ENCODE measurements around the gene SLC35E2B.

Gene SLC35E2B

DNA sequence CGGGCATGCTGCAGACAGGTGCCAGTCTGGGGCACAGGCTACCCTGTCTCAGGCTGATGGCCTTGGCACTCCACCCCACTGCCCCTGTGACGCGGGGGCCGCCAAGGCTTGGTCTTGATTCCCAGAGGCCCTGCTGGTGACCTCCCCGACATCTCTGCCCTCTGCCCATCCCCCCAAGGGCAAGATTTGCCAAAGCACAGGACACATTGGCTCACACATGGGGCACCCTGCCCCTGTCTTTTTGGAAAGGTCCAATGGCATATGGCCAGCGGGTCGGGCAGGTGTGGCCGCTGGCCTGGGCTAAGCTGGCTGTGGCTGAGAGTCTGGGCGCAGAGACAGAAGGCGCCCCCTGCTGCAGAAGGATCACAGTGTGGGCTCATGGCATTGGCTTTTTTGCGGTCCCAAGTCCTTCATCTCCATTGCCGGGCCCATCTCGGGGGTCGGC lies 72.7 kb downstream of the SLC35E2B start:
- DNase-seq, result peak; percentile 53
- no peak overlapping the region for H3K4me3 ChIP-seq (ENCODE audit: low read length)
- no peak overlapping the region for H3K4me2 ChIP-seq (ENCODE audit: low read length)
- H2BK15ac ChIP-seq (replicated peaks; ENCODE audit: low read depth), result no peak overlapping the region
- no peak overlapping the region for H3K23ac ChIP-seq (ENCODE audit: low read length)
- H3K36me3 ChIP-seq (ENCODE audit: control insufficient read depth, insufficient read depth, low read length), result no peaks in the 10 kb centered on the region
- H2BK120ac ChIP-seq (ENCODE audit: low read depth, low read length), result no peak overlapping the region
- H3K18ac ChIP-seq (ENCODE audit: low read length), result no peak overlapping the region
- H4K8ac ChIP-seq (ENCODE audit: low read depth, low read length), result no peak overlapping the region
- no peak overlapping the region for H3K4ac ChIP-seq (ENCODE audit: low read depth, low read length)
- H3K27ac ChIP-seq (ENCODE audit: low read depth, low read length), result no peak overlapping the region
- no CpG with 5 or more reads among the region's 14 CpGs for WGBS (ENCODE audit: extremely low coverage, insufficient coverage, low lambda C conversion rate)
- no peaks in the 10 kb centered on the region for H3K79me2 ChIP-seq (ENCODE audit: control insufficient read depth, insufficient read depth, low read length)
- H2AK5ac ChIP-seq (ENCODE audit: low read length), result no peak overlapping the region
- H3K9ac ChIP-seq (ENCODE audit: low read length), result no peak overlapping the region
- H3K56ac ChIP-seq (ENCODE audit: low read length), result no peak overlapping the region
- no peak overlapping the region for H4K5ac ChIP-seq (ENCODE audit: low read length)
- no peaks in the 10 kb centered on the region for H3K27me3 ChIP-seq (ENCODE audit: insufficient read depth, low read length, poor library complexity)
- no peaks in the 10 kb centered on the region for H3K79me1 ChIP-seq (ENCODE audit: low read length)
- H2BK5ac ChIP-seq (ENCODE audit: low read length), result no peak overlapping the region
- H3K4me1 ChIP-seq (ENCODE audit: control insufficient read depth, low read depth, low read length), result no peaks in the 10 kb centered on the region

- H3K4ac ChIP-seq (ENCODE audit: low read depth, low read length), result no peak overlapping the region
- H2AK5ac ChIP-seq (ENCODE audit: low read length), result no peak overlapping the region
- H4K8ac ChIP-seq (ENCODE audit: low read depth, low read length), result no peak overlapping the region
- no peak overlapping the region for H3K4me3 ChIP-seq (ENCODE audit: low read length)
- no peak overlapping the region for H3K9ac ChIP-seq (ENCODE audit: low read length)
- no peak for DNase-seq
- WGBS (ENCODE audit: extremely low coverage, insufficient coverage, low lambda C conversion rate), result no CpG with 5 or more reads among the region's 9 CpGs
- H2BK120ac ChIP-seq (ENCODE audit: low read depth, low read length), result no peak overlapping the region
- H3K4me2 ChIP-seq (ENCODE audit: low read length), result no peak overlapping the region
- H3K27ac ChIP-seq (ENCODE audit: low read depth, low read length), result no peak overlapping the region
- H2BK5ac ChIP-seq (ENCODE audit: low read length), result no peak overlapping the region
- no peak overlapping the region for H2BK15ac ChIP-seq (replicated peaks; ENCODE audit: low read depth)
- no peaks in the 10 kb centered on the region for H3K36me3 ChIP-seq (ENCODE audit: control insufficient read depth, insufficient read depth, low read length)
- H3K79me2 ChIP-seq (ENCODE audit: control insufficient read depth, insufficient read depth, low read length), result peaks cover 4% of the 10 kb centered on the region
- H3K18ac ChIP-seq (ENCODE audit: low read length), result no peak overlapping the region
- no peaks in the 10 kb centered on the region for H3K27me3 ChIP-seq (ENCODE audit: insufficient read depth, low read length, poor library complexity)
- no peak overlapping the region for H3K56ac ChIP-seq (ENCODE audit: low read length)
- no peak overlapping the region for H3K23ac ChIP-seq (ENCODE audit: low read length)
- H3K79me1 ChIP-seq (ENCODE audit: low read length), result peaks cover 8% of the 10 kb centered on the region
- no peak overlapping the region for H4K5ac ChIP-seq (ENCODE audit: low read length)
- H3K4me1 ChIP-seq (ENCODE audit: control insufficient read depth, low read depth, low read length), result peaks cover 7% of the 10 kb centered on the region
Observed at GRCh38 chr1:1618396-1619068, 74.1 kb downstream of the SLC35E2B start.

GRCh38 chr1:1617925-1618324 lies 74.7 kb downstream of the SLC35E2B start:
- H3K4me3 ChIP-seq (ENCODE audit: low read length), result no peak overlapping the region
- H2BK120ac ChIP-seq (ENCODE audit: low read depth, low read length), result no peak overlapping the region
- H2AK5ac ChIP-seq (ENCODE audit: low read length), result no peak overlapping the region
- no peak overlapping the region for H3K9ac ChIP-seq (ENCODE audit: low read length)
- no peaks in the 10 kb centered on the region for H3K36me3 ChIP-seq (ENCODE audit: control insufficient read depth, insufficient read depth, low read length)
- no peak overlapping the region for H3K4me2 ChIP-seq (ENCODE audit: low read length)
- peaks cover 4% of the 10 kb centered on the region for H3K79me2 ChIP-seq (ENCODE audit: control insufficient read depth, insufficient read depth, low read length)
- H3K27me3 ChIP-seq (ENCODE audit: insufficient read depth, low read length, poor library complexity), result no peaks in the 10 kb centered on the region
- no peak overlapping the region for H3K4ac ChIP-seq (ENCODE audit: low read depth, low read length)
- no CpG with 5 or more reads among the region's 6 CpGs for WGBS (ENCODE audit: extremely low coverage, insufficient coverage, low lambda C conversion rate)
- H2BK15ac ChIP-seq (replicated peaks; ENCODE audit: low read depth), result no peak overlapping the region
- H4K5ac ChIP-seq (ENCODE audit: low read length), result no peak overlapping the region
- H2BK5ac ChIP-seq (ENCODE audit: low read length), result no peak overlapping the region
- no peak overlapping the region for H3K18ac ChIP-seq (ENCODE audit: low read length)
- H3K4me1 ChIP-seq (ENCODE audit: control insufficient read depth, low read depth, low read length), result peaks cover 7% of the 10 kb centered on the region
- H3K79me1 ChIP-seq (ENCODE audit: low read length), result peaks cover 8% of the 10 kb centered on the region
- H4K8ac ChIP-seq (ENCODE audit: low read depth, low read length), result no peak overlapping the region
- no peak overlapping the region for H3K23ac ChIP-seq (ENCODE audit: low read length)
- H3K27ac ChIP-seq (ENCODE audit: low read depth, low read length), result no peak overlapping the region
- H3K56ac ChIP-seq (ENCODE audit: low read length), result no peak overlapping the region
- DNase-seq, result no peak

- no peak overlapping the region for H2AK5ac ChIP-seq (ENCODE audit: low read length)
- H4K8ac ChIP-seq (ENCODE audit: low read depth, low read length), result no peak overlapping the region
- no peak for DNase-seq
- H2BK5ac ChIP-seq (ENCODE audit: low read length), result no peak overlapping the region
- H3K79me1 ChIP-seq (ENCODE audit: low read length), result peaks cover 8% of the 10 kb centered on the region
- no CpG with 5 or more reads among the region's 11 CpGs for WGBS (ENCODE audit: extremely low coverage, insufficient coverage, low lambda C conversion rate)
- no peak overlapping the region for H3K18ac ChIP-seq (ENCODE audit: low read length)
- H3K4me2 ChIP-seq (ENCODE audit: low read length), result no peak overlapping the region
- peaks cover 4% of the 10 kb centered on the region for H3K79me2 ChIP-seq (ENCODE audit: control insufficient read depth, insufficient read depth, low read length)
- H3K4ac ChIP-seq (ENCODE audit: low read depth, low read length), result no peak overlapping the region
- H3K4me3 ChIP-seq (ENCODE audit: low read length), result no peak overlapping the region
- H3K27me3 ChIP-seq (ENCODE audit: insufficient read depth, low read length, poor library complexity), result no peaks in the 10 kb centered on the region
- H3K27ac ChIP-seq (ENCODE audit: low read depth, low read length), result no peak overlapping the region
- no peak overlapping the region for H4K5ac ChIP-seq (ENCODE audit: low read length)
- no peak overlapping the region for H2BK15ac ChIP-seq (replicated peaks; ENCODE audit: low read depth)
- H3K36me3 ChIP-seq (ENCODE audit: control insufficient read depth, insufficient read depth, low read length), result no peaks in the 10 kb centered on the region
- H3K9ac ChIP-seq (ENCODE audit: low read length), result no peak overlapping the region
- H3K56ac ChIP-seq (ENCODE audit: low read length), result no peak overlapping the region
- no peak overlapping the region for H2BK120ac ChIP-seq (ENCODE audit: low read depth, low read length)
- peaks cover 7% of the 10 kb centered on the region for H3K4me1 ChIP-seq (ENCODE audit: control insufficient read depth, low read depth, low read length)
- H3K23ac ChIP-seq (ENCODE audit: low read length), result no peak overlapping the region
Observed at GRCh38 chr1:1617516-1617915, 75.1 kb downstream of the SLC35E2B start.

DNA sequence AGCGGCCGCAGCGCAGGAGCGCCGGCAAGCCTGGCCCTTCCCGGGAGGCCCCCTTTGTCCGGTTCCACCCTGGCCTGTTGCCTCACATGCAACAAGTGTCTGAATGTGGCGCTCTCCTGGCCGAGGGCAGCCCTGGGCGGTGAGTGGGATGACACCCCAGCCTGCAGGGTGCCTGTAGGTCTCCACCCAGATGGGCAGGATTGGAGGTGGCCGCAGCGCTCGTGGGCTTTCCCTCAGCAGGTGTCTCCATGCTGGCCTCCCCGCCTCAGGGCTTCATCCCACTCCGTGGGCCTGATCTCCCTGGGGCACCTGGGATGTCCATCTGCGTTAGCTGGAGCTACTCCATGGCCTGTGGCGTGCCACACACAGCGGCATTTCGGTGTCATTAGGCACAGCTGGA lies 75.8 kb downstream of the SLC35E2B start:
- no peaks in the 10 kb centered on the region for H3K36me3 ChIP-seq (ENCODE audit: control insufficient read depth, insufficient read depth, low read length)
- no peak overlapping the region for H4K8ac ChIP-seq (ENCODE audit: low read depth, low read length)
- H3K79me1 ChIP-seq (ENCODE audit: low read length), result peaks cover 8% of the 10 kb centered on the region
- H3K9ac ChIP-seq (ENCODE audit: low read length), result peak overlapping the region; percentile 100
- WGBS (ENCODE audit: extremely low coverage, insufficient coverage, low lambda C conversion rate), result no CpG with 5 or more reads among the region's 19 CpGs
- H3K79me2 ChIP-seq (ENCODE audit: control insufficient read depth, insufficient read depth, low read length), result peaks cover 4% of the 10 kb centered on the region
- H2AK5ac ChIP-seq (ENCODE audit: low read length), result no peak overlapping the region
- no peak overlapping the region for H4K5ac ChIP-seq (ENCODE audit: low read length)
- no peak overlapping the region for H2BK5ac ChIP-seq (ENCODE audit: low read length)
- H3K27ac ChIP-seq (ENCODE audit: low read depth, low read length), result no peak overlapping the region
- H3K18ac ChIP-seq (ENCODE audit: low read length), result no peak overlapping the region
- no peak for DNase-seq
- no peak overlapping the region for H3K4ac ChIP-seq (ENCODE audit: low read depth, low read length)
- H3K27me3 ChIP-seq (ENCODE audit: insufficient read depth, low read length, poor library complexity), result no peaks in the 10 kb centered on the region
- H3K56ac ChIP-seq (ENCODE audit: low read length), result peak overlapping the region; percentile 64
- no peak overlapping the region for H3K4me3 ChIP-seq (ENCODE audit: low read length)
- H2BK15ac ChIP-seq (replicated peaks; ENCODE audit: low read depth), result no peak overlapping the region
- H3K4me2 ChIP-seq (ENCODE audit: low read length), result no peak overlapping the region
- H3K23ac ChIP-seq (ENCODE audit: low read length), result no peak overlapping the region
- H2BK120ac ChIP-seq (ENCODE audit: low read depth, low read length), result no peak overlapping the region
- H3K4me1 ChIP-seq (ENCODE audit: control insufficient read depth, low read depth, low read length), result peaks cover 7% of the 10 kb centered on the region
